Measurements from ENCODE around the gene CCDC80. TPM values are rescaled to one million over a fixed set of nuclear protein-coding genes. Genes with fewer than 3 reads are reported as not detected.
"Not testable (repeated sequence)": the region's sequence is repeated elsewhere in the genome, so short reads cannot be mapped to it uniquely, and the experiment has no call there.

CCDC80 gene
- polyA plus RNA-seq, 1 experiment: 199 TPM

- TF ChIP-seq CTCF (IDR thresholded peaks at IDR 0.05; ENCODE audit: insufficient read depth, low read depth, low read length): no peak
- no peaks in the 10 kb centered on the region for H3K27me3 ChIP-seq (ENCODE audit: control insufficient read depth, insufficient read depth, low read length)
- no peaks in the 10 kb centered on the region for H3K36me3 ChIP-seq (ENCODE audit: control insufficient read depth, insufficient read depth, low read length)
- CTCF ChIA-PET: interaction anchor here (0.6 to 1.0 kb wide), 3 partner anchors 19 to 26 kb away, joined by 3 read pairs; no protein-coding TSS in a partner anchor
- H3K4me3 ChIP-seq (ENCODE audit: low read depth, low read length): no peak overlapping the region
- DNase-seq (ENCODE audit: low read depth): no peak
- POLR2A ChIA-PET: interaction anchor here (1.4 kb wide), 1 partner anchor 24 kb away, joined by 5 read pairs; no protein-coding TSS in a partner anchor
Measured at GRCh38 chr3:112672716-112673541, 32.0 kb upstream of the CCDC80 start.

GRCh38 chr3:112671930-112672715 is 31.2 kb upstream of the CCDC80 start:
- POLR2A ChIA-PET: interaction anchor here (0.7 to 1.7 kb wide), 6 partner anchors 18 to 139 kb away, joined by 3 to 12 read pairs (median 4); no protein-coding TSS in a partner anchor
- H3K27me3 ChIP-seq (ENCODE audit: control insufficient read depth, insufficient read depth, low read length): no peaks in the 10 kb centered on the region
- CTCF ChIA-PET: interaction anchor here (1.0 to 1.4 kb wide), 4 partner anchors 22 to 142 kb away, joined by 3 to 5 read pairs (median 3); no protein-coding TSS in a partner anchor
- H3K4me3 ChIP-seq (ENCODE audit: low read depth, low read length): no peak overlapping the region
- TF ChIP-seq CTCF (IDR thresholded peaks at IDR 0.05; ENCODE audit: insufficient read depth, low read depth, low read length): no peak
- no peaks in the 10 kb centered on the region for H3K36me3 ChIP-seq (ENCODE audit: control insufficient read depth, insufficient read depth, low read length)
- DNase-seq (ENCODE audit: low read depth): peak; percentile 98

- ChIA-PET POLR2A (interaction anchor here (0.6 to 1.7 kb wide), 2 partner anchors 17 to 31 kb away, joined by 3 to 8 read pairs; no protein-coding TSS in a partner anchor), CTCF (interaction anchor here (1.2 to 1.4 kb wide), 2 partner anchors 21 to 144 kb away, joined by 3 to 5 read pairs; no protein-coding TSS in a partner anchor)
- no peak overlapping the region for H3K4me3 ChIP-seq (ENCODE audit: low read depth, low read length)
- no peaks in the 10 kb centered on the region for H3K36me3 ChIP-seq (ENCODE audit: control insufficient read depth, insufficient read depth, low read length)
- TF ChIP-seq CTCF (IDR thresholded peaks at IDR 0.05; ENCODE audit: insufficient read depth, low read depth, low read length): no peak
- DNase-seq (ENCODE audit: low read depth): no peak
- H3K27me3 ChIP-seq (ENCODE audit: control insufficient read depth, insufficient read depth, low read length): no peaks in the 10 kb centered on the region
Measured at GRCh38 chr3:112670824-112671223, 29.9 kb upstream of the CCDC80 start.

- Histone ChIP-seq H3K36me3 (ENCODE audit: control insufficient read depth, insufficient read depth, low read length) (no peaks in the 10 kb centered on the region), H3K27me3 (ENCODE audit: control insufficient read depth, insufficient read depth, low read length) (no peaks in the 10 kb centered on the region), H3K4me3 (ENCODE audit: low read depth, low read length) (no peak overlapping the region)
- CTCF ChIA-PET: no interaction called here
- POLR2A ChIA-PET: no interaction called here
- DNase-seq (ENCODE audit: low read depth): no peak
- TF ChIP-seq CTCF (IDR thresholded peaks at IDR 0.05; ENCODE audit: insufficient read depth, low read depth, low read length): no peak
Measured at GRCh38 chr3:112667599-112667998, 26.7 kb upstream of the CCDC80 start.

GRCh38 chr3:112665009-112665408 is 24.1 kb upstream of the CCDC80 start:
- H3K27me3 ChIP-seq (ENCODE audit: control insufficient read depth, insufficient read depth, low read length); H3K4me3 ChIP-seq (ENCODE audit: low read depth, low read length); CTCF ChIA-PET; DNase-seq (ENCODE audit: low read depth); H3K36me3 ChIP-seq (ENCODE audit: control insufficient read depth, insufficient read depth, low read length): not testable (repeated sequence)
- POLR2A ChIA-PET: interaction anchor here (0.6 kb wide), 1 partner anchor 833 kb away, joined by 4 read pairs; no protein-coding TSS in a partner anchor
